ENCODE measurements around the gene PSENEN. TPM values are rescaled to one million over a fixed set of nuclear protein-coding genes. Genes with fewer than 3 reads are reported as not detected.

The PSENEN gene
- total and polyA plus RNA-seq, 9 of the 15 experiments (the other 6 are each of a cell fraction or from before 2014, with no cell fraction given), result 34.5 to 299 (median 61.1) TPM

- H3K9me1 ChIP-seq (ENCODE audit: control insufficient read depth, insufficient read depth, low read length), result no peaks in the 10 kb centered on the region
- WGBS (ENCODE audit: insufficient coverage, low coverage, missing lambda C conversion rate), result 95% methylated on average over 14 of the region's 16 CpGs
- no peak overlapping the region for H2AFZ ChIP-seq (ENCODE audit: low read depth, low read length)
- ChIA-PET CTCF (ENCODE audit: low intra/inter-chr PET ratio) (no interaction called here), POLR2A (interaction anchor here (1.5 kb wide), 1 partner anchor 19 kb away, joined by 5 read pairs; no protein-coding TSS in a partner anchor)
- peak overlapping the region in 1 of 2 experiments; percentile 78; a peak in 2 of 4 replicates for H3K9ac ChIP-seq (ENCODE audit: insufficient read depth in 1 of 2, low read depth in 2 of 2, low read length in 2 of 2)
- H4K20me1 ChIP-seq (replicated peaks; ENCODE audit: control insufficient read depth, insufficient read depth, low read length), result 0 out of 2 replicates have a peak, but pooled peaks cover 11% of the 10 kb centered on the region
- peak; percentile 64 for TF ChIP-seq POLR2G (IDR thresholded peaks at IDR 0.05; ENCODE audit: low read depth, low read length)
- TF ChIP-seq CXXC5 (CRISPR knock-in tag; IDR thresholded peaks at IDR 0.05), result no peak
- peak; percentile 56 for TF ChIP-seq RBFOX2 (IDR thresholded peaks at IDR 0.05; ENCODE audit: low read depth, low read length)
- peak; percentile 11 for TF ChIP-seq POLR2B (IDR thresholded peaks at IDR 0.05; ENCODE audit: low read depth, partially characterized antibody)
- no peak for TF ChIP-seq CBX5 (IDR thresholded peaks at IDR 0.05; ENCODE audit: borderline replicate concordance, low read depth)
- no peak for TF ChIP-seq FOXA3 (CRISPR knock-in tag; conservative IDR thresholded peaks at IDR 0.05 in 1 of 2, IDR thresholded peaks at IDR 0.05 in 1 of 2)
- TF ChIP-seq ZBTB33 (CRISPR knock-in tag; IDR thresholded peaks at IDR 0.05), result peak; percentile 54; the same call in 1 of the 2 replicates
- no peak overlapping the region for H3K27ac ChIP-seq (ENCODE audit: extremely low read depth, low read depth, low read length)
- in situ Hi-C loops (cut with MboI), result no loop called here
- H3K27me3 ChIP-seq (ENCODE audit: control insufficient read depth in 2 of 2, insufficient read depth in 2 of 2, low read length in 2 of 2), result no peaks in the 10 kb centered on the region
- no peak for DNase-seq (ENCODE audit: extremely low read depth in 1 of 4, low spot score in 3 of 4)
- BruUV-seq (replicated peaks), result no TSS peak
- H3K9me3 ChIP-seq (replicated peaks; ENCODE audit: control insufficient read depth, insufficient read depth, low read depth, low read length), result no peaks in the 10 kb centered on the region
- H3K4me1 ChIP-seq (replicated peaks in 1 of 2; ENCODE audit: control insufficient read depth in 2 of 2, insufficient read depth in 2 of 2, low read length in 2 of 2), result peaks cover 8 to 45% of the 10 kb centered on the region in 2 experiments
- no peak overlapping the region for H3K4me3 ChIP-seq
- intact Hi-C loops (cut with micrococcal nuclease), result no loop called here
- H3K79me2 ChIP-seq (ENCODE audit: control insufficient read depth, insufficient read depth, low read length), result peaks cover 33% of the 10 kb centered on the region
- no peak for FAIRE-seq
- no peak overlapping the region for H3K4me2 ChIP-seq (ENCODE audit: insufficient read depth, low read length)
- no peak for ATAC-seq
- H3K36me3 ChIP-seq (ENCODE audit: control insufficient read depth, insufficient read depth, low read length), result peaks cover 68% of the 10 kb centered on the region; the same call in 2 of the 3 replicates
Measured at GRCh38 chr19:35721374-35721773, 24.1 kb upstream of the PSENEN start.
